ENCODE measurements around the gene PTTG1IP.

The PTTG1IP gene

GRCh38 chr21:44858291-44858690 lies 15.2 kb downstream of the PTTG1IP start:
- DNase-seq, result no peak

- no peak for DNase-seq
Measured at GRCh38 chr21:44857127-44857892, 16.2 kb downstream of the PTTG1IP start.

- no peak for DNase-seq
Measured at GRCh38 chr21:44856131-44856530, 17.4 kb downstream of the PTTG1IP start.

- no peak for DNase-seq
Measured at GRCh38 chr21:44855572-44855971, 17.9 kb downstream of the PTTG1IP start.

GRCh38 chr21:44854664-44855446 lies 18.6 kb downstream of the PTTG1IP start:
- no peak for DNase-seq

GRCh38 chr21:44854391-44854663 lies 19.2 kb downstream of the PTTG1IP start:
- no peak for DNase-seq

GRCh38 chr21:44853601-44854390 lies 19.7 kb downstream of the PTTG1IP start:
- no peak for DNase-seq

GRCh38 chr21:44850905-44851657 lies 22.4 kb downstream of the PTTG1IP start:
- no peak for DNase-seq

GRCh38 chr21:44850208-44850800 lies 23.2 kb downstream of the PTTG1IP start:
- DNase-seq, result no peak

GRCh38 chr21:44849616-44850130 lies 23.8 kb downstream of the PTTG1IP start:
- DNase-seq, result no peak

- DNase-seq, result no peak
Measured at GRCh38 chr21:44848821-44849521, 24.5 kb downstream of the PTTG1IP start.

GRCh38 chr21:44847261-44848056 lies 26.0 kb downstream of the PTTG1IP start:
- no peak for DNase-seq

GRCh38 chr21:44846485-44847260 lies 26.8 kb downstream of the PTTG1IP start:
- peak; percentile 65 for DNase-seq

GRCh38 chr21:44846224-44846484 lies 27.3 kb downstream of the PTTG1IP start:
- no peak for DNase-seq

GRCh38 chr21:44845418-44846223 lies 27.9 kb downstream of the PTTG1IP start:
- DNase-seq, result peak; percentile 62

GRCh38 chr21:44844256-44844655 lies 29.2 kb downstream of the PTTG1IP start:
- DNase-seq, result no peak

GRCh38 chr21:44842721-44843445 lies 30.6 kb downstream of the PTTG1IP start:
- no peak for DNase-seq

GRCh38 chr21:44842087-44842486 lies 31.4 kb downstream of the PTTG1IP start:
- no peak for DNase-seq

- no peak for DNase-seq
Measured at GRCh38 chr21:44840771-44841170, 32.7 kb downstream of the PTTG1IP start.
